GM18502 (cell line): Measurements from ENCODE around the gene DYRK3.

Experiments
- ATAC-seq: cut with Tn5 transposase; IDR thresholded peaks from one replicate; pipeline ENCODE4 v1.9.1; 2021; ENCODE audit warnings: mild to moderate bottlenecking; ENCODE audit not compliant: unreplicated experiment, poor library complexity

The DYRK3 gene

DNA sequence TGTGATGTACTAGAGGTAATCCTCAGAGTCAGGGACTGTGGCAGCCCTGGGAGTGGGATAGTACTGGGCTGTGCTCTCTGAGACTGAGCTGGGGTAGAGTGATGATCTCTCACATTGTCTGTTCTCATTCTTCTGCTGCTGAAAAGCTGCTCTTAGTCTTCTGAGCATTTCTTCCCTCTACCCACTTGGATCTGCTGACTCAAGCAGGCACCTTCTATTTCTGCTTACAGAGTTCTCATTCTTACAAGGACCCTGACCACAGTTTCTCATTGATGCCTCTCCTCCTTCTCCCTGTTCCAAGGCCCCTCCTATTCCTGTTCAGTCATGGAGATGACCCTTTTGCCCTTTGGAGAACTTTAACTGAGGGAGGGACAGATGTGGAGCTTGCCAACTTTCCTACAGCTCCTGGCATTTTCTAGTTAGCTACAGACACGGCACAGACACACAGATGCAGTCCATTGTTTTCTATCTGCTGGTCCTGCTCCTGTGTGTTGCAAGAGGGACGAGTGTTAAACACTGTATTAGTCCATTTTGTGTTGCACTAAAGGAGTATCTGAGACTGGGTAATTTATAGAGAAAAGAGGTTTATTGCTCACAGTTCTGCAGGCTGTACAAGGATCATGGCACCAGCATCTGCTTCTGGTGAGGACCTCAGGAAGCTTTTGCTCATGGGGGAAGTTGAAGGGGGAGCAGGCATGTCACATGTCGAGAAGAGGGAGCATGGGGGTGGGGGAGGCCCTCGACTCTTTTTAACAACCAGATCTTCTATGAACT lies 61.7 kb downstream of the DYRK3 start:
- no peak for ATAC-seq

DNA sequence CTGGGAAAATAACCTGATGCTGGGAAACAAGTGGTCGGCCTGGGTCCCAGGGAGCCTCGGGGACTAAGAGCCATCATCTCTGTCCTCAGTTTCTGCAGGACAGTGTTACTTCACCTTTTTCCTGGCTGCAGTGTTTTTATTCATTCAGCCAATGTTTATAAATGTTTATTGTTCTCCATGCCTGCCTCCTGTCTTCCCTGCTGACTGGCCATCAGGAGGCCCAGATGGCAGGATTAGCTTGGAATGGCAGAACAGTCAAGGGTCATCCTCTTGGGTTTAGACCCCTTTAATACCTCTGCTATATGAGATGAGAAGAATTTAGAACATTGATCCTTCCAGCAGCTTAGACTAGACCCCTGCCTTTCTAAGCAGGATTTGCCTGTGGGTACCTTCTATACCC lies 62.7 kb downstream of the DYRK3 start:
- no peak for ATAC-seq
